K562 (cell line): ENCODE results near the gene HMCN2. TPM values are rescaled to one million over a fixed set of nuclear protein-coding genes. Genes with fewer than 3 reads are reported as not detected.
A peak's percentile ranks its signal among the peaks of the same experiment; 100 is the strongest.

ENCODE experiments used
- ARID1B ChIP-seq: fragments of 450-650 bp; IDR thresholded peaks from 2 replicates; pipeline ENCODE4 v1.6.1; 2016; ENCODE audit warnings: antibody characterized with exemption, mild to moderate bottlenecking, inconsistent platforms
- ATF7 ChIP-seq: fragments of 450-650 bp; IDR thresholded peaks from 2 replicates; pipeline ENCODE4 v1.7.1; 2014; ENCODE audit warnings: mild to moderate bottlenecking, moderate library complexity
- GATAD2B ChIP-seq: fragments of 450-650 bp; IDR thresholded peaks from 2 replicates; pipeline ENCODE4 v1.6.1; 2017; ENCODE audit warnings: mild to moderate bottlenecking, borderline replicate concordance
- HNRNPLL ChIP-seq: fragments of 200-400 bp; formaldehyde crosslinking; IDR thresholded peaks from 2 replicates; pipeline ENCODE4 v1.6.1; 2017; ENCODE audit warnings: low read length, low read depth, mild to moderate bottlenecking; ENCODE audit not compliant: poor library complexity, severe bottlenecking
- JUND ChIP-seq, 2 experiments: IDR thresholded peaks; 2 replicates in 1 of 2; 3 replicates in 1 of 2; pipeline ENCODE4 v1.6.1; 2011; ENCODE audit warnings: borderline replicate concordance in 2 of 2, low read depth in 2 of 2, low read length in 2 of 2, improper control_type of control experiment in 1 of 2, missing biosample characterization in 1 of 2, missing genetic modification characterization in 1 of 2, missing genetic modification reagents in 1 of 2
- MGA ChIP-seq: fragments of 450-650 bp; IDR thresholded peaks from 2 replicates; pipeline ENCODE4 v1.6.1; 2016; ENCODE audit warnings: mild to moderate bottlenecking, moderate library complexity
- RBM34 ChIP-seq: fragments of 200-400 bp; formaldehyde crosslinking; IDR thresholded peaks from 2 replicates; pipeline ENCODE4 v1.6.1; 2018; ENCODE audit warnings: low read length, borderline replicate concordance; ENCODE audit not compliant: insufficient read depth
- THRAP3 ChIP-seq: fragments of 450-650 bp; IDR thresholded peaks from 2 replicates; pipeline ENCODE4 v1.6.1; 2016; ENCODE audit warnings: mild to moderate bottlenecking, inconsistent platforms, borderline replicate concordance
- ZBTB26 ChIP-seq: fragments of 450-650 bp; formaldehyde crosslinking; IDR thresholded peaks from 2 replicates; pipeline ENCODE4 v1.4.0; 2022; ENCODE audit warnings: missing genetic modification characterization
- ZNF431 ChIP-seq: sonication (generic); formaldehyde crosslinking; IDR thresholded peaks from 2 replicates; pipeline ENCODE4 v1.8.0; 2022; ENCODE audit warnings: mild to moderate bottlenecking, missing genetic modification reagents
- polyA plus RNA-seq, 8 experiments: library from polyadenylated mRNA; depleted of rRNA in 4 of 8; stranded (reverse) in 5 of 8; unstranded in 3 of 8; fragments of >200 nt; fragmentation: Nextera tagmentation in 2 of 8; fragmentation: Illumina TruSeq in 1 of 8; extraction: Ambion mirVana in 2 of 8; extraction: Trizol in 1 of 8; gene quantifications; 2 replicates each; pipeline versions ENCODE4 v1.2.1 to v1.2.3, GENCODE V29; 2011 to 2014; ENCODE audit warnings: inconsistent platforms in 1 of 8, missing spikeins in 1 of 8
- total RNA-seq, 7 experiments: library from RNA; depleted of rRNA in 6 of 7; stranded (reverse); fragments of >200 nt in 6 of 7; fragmentation: Illumina TruSeq in 2 of 7; extraction: Trizol in 2 of 7; gene quantifications; 2 replicates each; pipeline versions ENCODE4 v1.2.1 to v1.2.3, GENCODE V29; 2011 to 2021; ENCODE audit warnings: low replicate concordance in 1 of 7
- TF ChIP-seq, protein P1 (sequence below): fragments of 150-350 bp; conservative IDR thresholded peaks from 2 replicates; pipeline ENCODE4 v1.6.1; 2014; ENCODE audit warnings: low read length

Gene HMCN2
- total and polyA plus RNA-seq, 9 of the 15 experiments (the other 6 are each of a cell fraction or from before 2014, with no cell fraction given): 0.01 TPM; not detected in 8

GRCh38 chr9:130387905-130388304 is 122.3 kb downstream of the HMCN2 start (continued):
- TF ChIP-seq, protein P1, sequence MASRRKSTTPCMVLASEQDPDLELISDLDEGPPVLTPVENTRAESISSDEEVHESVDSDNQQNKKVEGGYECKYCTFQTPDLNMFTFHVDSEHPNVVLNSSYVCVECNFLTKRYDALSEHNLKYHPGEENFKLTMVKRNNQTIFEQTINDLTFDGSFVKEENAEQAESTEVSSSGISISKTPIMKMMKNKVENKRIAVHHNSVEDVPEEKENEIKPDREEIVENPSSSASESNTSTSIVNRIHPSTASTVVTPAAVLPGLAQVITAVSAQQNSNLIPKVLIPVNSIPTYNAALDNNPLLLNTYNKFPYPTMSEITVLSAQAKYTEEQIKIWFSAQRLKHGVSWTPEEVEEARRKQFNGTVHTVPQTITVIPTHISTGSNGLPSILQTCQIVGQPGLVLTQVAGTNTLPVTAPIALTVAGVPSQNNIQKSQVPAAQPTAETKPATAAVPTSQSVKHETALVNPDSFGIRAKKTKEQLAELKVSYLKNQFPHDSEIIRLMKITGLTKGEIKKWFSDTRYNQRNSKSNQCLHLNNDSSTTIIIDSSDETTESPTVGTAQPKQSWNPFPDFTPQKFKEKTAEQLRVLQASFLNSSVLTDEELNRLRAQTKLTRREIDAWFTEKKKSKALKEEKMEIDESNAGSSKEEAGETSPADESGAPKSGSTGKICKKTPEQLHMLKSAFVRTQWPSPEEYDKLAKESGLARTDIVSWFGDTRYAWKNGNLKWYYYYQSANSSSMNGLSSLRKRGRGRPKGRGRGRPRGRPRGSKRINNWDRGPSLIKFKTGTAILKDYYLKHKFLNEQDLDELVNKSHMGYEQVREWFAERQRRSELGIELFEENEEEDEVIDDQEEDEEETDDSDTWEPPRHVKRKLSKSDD: no peak
- TF ChIP-seq ZBTB26 (CRISPR knock-in tag) (no peak), ARID1B (no peak), ZNF431 (CRISPR knock-in tag) (no peak), RBM34 (no peak), GATAD2B (no peak), ATF7 (0 out of 2 replicates have a peak, but pooled peaks have one; percentile 48), JUND (IDR thresholded peaks at IDR 0.05; ENCODE audit: borderline replicate concordance, low read depth, low read length) (0 out of 2 replicates have a peak, but pooled peaks have one; percentile 14), JUND (tag; IDR thresholded peaks at IDR 0.05; ENCODE audit: borderline replicate concordance, low read depth, low read length) (no peak), MGA (no peak), THRAP3 (no peak), HNRNPLL (no peak)
